A549 treated with CORT108297 at 1 μM for 4 hours (cell line): Measurements from ENCODE around the gene ACBD5. TPM values are rescaled to one million over a fixed set of nuclear protein-coding genes. Genes with fewer than 3 reads are reported as not detected.

Experiments
- total RNA-seq: library from RNA; stranded (reverse); fragments of 200-300 nt; extraction: Qiagen RNA extraction; gene quantifications from 5 replicates; pipeline ENCODE4 v1.2.3, GENCODE V29; 2022

Gene ACBD5, protein sequence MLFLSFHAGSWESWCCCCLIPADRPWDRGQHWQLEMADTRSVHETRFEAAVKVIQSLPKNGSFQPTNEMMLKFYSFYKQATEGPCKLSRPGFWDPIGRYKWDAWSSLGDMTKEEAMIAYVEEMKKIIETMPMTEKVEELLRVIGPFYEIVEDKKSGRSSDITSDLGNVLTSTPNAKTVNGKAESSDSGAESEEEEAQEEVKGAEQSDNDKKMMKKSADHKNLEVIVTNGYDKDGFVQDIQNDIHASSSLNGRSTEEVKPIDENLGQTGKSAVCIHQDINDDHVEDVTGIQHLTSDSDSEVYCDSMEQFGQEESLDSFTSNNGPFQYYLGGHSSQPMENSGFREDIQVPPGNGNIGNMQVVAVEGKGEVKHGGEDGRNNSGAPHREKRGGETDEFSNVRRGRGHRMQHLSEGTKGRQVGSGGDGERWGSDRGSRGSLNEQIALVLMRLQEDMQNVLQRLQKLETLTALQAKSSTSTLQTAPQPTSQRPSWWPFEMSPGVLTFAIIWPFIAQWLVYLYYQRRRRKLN
- total RNA-seq: 24.0 to 32.0 TPM (median 27.0 TPM) in 5 replicates

DNA sequence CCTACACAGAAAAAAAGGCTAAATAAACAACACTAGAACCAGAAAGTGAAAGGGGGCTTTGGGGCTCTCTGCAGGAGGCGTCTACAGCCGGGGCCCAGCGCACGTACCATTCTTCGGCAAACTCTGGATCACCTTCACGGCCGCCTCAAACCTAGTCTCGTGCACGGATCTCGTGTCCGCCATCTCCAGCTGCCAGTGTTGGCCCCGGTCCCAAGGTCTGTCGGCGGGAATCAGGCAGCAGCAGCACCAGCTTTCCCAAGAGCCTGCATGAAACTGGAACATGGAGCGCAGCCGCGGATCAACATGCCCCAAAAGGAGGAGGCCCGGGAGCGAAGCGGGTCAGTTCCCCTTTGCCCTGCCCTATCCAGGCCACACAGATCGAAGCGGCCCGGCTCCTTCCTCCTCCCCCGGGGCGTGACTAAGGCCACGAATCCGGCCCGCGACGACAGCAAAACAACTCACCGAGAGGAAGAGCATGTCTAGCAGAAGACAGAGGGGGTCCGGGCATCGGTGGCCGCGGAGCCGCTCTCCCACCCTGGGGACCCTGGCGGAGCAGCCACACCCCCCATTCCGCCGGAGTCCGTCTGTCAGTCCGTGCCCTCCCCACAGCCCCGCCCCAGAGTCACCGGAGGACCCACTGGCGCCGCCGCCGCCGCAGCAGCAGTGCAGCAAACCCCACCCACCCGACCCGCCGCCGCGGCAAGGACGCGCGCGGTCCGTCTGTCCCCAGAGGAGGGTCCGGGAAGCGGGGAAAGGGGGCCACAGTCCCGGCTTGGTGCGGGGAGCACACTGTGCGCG, at the start of gene ACBD5:
Gene ACBD5, minus strand, starts transcription at position 586 of the 798 bp plus-strand sequence. Its CDS starts 109 bp downstream, at position 477.

GRCh38 chr10:27155066-27155754, 85.4 kb downstream of the ACBD5 start, which contains the start of gene MASTL:
TSS of gene MASTL (plus strand) at chr10:27155352. CDS start at chr10:27155427, 75 bp downstream.

Other genes starting within 250 kb of the ACBD5 start
- gene ANKRD26, start 140.3 kb downstream of the ACBD5 start, total RNA-seq: 2.4 to 4.0 TPM (median 2.8 TPM) in 5 replicates
- gene YME1L1, start 86.4 kb downstream of the ACBD5 start, total RNA-seq: 85.7 to 107 TPM (median 94.4 TPM) in 5 replicates
- 18.3 to 23.3 TPM (median 20.2 TPM) in 5 replicates for gene MASTL, start 85.4 kb downstream of the ACBD5 start, total RNA-seq